ENCODE results near the gene DYDC2.

Gene DYDC2

DNA sequence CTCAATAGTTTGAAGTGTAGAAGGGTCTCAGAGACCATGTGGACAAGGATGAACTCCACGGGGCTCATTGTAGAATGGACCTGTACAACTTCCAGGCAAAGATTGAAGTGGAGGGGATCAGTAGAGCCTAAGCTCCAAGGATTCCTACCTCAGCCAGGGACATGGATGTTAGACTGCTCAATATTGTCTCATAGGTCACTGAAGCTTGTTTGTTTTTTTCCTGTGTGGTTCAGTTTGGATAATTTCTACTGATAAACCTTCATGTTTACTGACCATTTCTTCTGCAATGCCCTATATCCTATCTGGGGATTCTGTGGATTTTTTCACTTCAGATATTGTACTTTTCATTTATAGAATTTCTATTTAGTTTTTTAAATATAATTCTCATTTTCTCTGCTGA is 8.9 kb downstream of the DYDC2 start:
- Histone ChIP-seq H3K79me2 (ENCODE audit: control insufficient read depth, insufficient read depth, low read length, unreplicated experiment) (no peaks in the 10 kb centered on the region), H3K4me1 (ENCODE audit: control insufficient read depth, insufficient read depth, low read length, unreplicated experiment) (no peaks in the 10 kb centered on the region)

DNA sequence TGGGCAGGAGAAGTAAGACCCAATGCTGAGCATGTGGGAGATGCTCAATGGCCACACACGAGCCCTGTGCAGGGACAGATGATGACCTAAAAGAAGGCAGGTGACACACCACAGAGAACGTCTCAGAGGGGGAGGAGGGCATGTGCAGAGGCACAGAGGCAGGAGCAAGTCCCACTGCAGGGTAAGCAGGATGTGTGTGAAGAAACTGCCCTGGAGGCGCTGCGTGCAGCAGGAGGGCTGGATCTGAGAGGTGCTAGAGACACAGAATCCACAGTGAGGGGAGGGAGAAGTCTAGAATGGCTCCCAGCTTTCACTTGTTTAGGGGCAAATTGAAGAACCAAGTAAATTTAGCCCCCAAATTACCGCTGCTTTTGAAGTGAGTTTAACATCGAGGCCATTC is 14.9 kb downstream of the DYDC2 start:
- Histone ChIP-seq H2AFZ (ENCODE audit: low read length, unreplicated experiment) (no peak overlapping the region), H3K36me3 (ENCODE audit: insufficient read depth, low read length) (no peaks in the 10 kb centered on the region), H3K79me2 (ENCODE audit: control insufficient read depth, insufficient read depth, low read length, unreplicated experiment) (no peaks in the 10 kb centered on the region), H3K4me3 (ENCODE audit: low read depth, low read length) (no peak overlapping the region), H3K4me1 (ENCODE audit: control insufficient read depth, insufficient read depth, low read length, unreplicated experiment) (no peaks in the 10 kb centered on the region), H3K27ac (ENCODE audit: low read depth, low read length) (no peak overlapping the region), H3K27me3 (ENCODE audit: insufficient read depth, low read length) (peaks cover 45% of the 10 kb centered on the region)

More for the DNA sequence above, 8.9 kb downstream of the DYDC2 start:
- Histone ChIP-seq H3K4me3 (ENCODE audit: low read depth, low read length) (no peak overlapping the region), H3K27ac (ENCODE audit: low read depth, low read length) (no peak overlapping the region), H3K36me3 (ENCODE audit: insufficient read depth, low read length) (no peaks in the 10 kb centered on the region), H3K27me3 (ENCODE audit: insufficient read depth, low read length) (peaks cover 62% of the 10 kb centered on the region), H2AFZ (ENCODE audit: low read length, unreplicated experiment) (no peak overlapping the region)

- Histone ChIP-seq H3K27me3 (ENCODE audit: insufficient read depth, low read length) (peaks cover 46% of the 10 kb centered on the region), H3K79me2 (ENCODE audit: control insufficient read depth, insufficient read depth, low read length, unreplicated experiment) (no peaks in the 10 kb centered on the region), H3K36me3 (ENCODE audit: insufficient read depth, low read length) (no peaks in the 10 kb centered on the region), H3K4me1 (ENCODE audit: control insufficient read depth, insufficient read depth, low read length, unreplicated experiment) (no peaks in the 10 kb centered on the region), H3K4me3 (ENCODE audit: low read depth, low read length) (no peak overlapping the region), H3K27ac (ENCODE audit: low read depth, low read length) (no peak overlapping the region), H2AFZ (ENCODE audit: low read length, unreplicated experiment) (no peak overlapping the region)
Measured at GRCh38 chr10:80372675-80373074, 16.1 kb downstream of the DYDC2 start.

DNA sequence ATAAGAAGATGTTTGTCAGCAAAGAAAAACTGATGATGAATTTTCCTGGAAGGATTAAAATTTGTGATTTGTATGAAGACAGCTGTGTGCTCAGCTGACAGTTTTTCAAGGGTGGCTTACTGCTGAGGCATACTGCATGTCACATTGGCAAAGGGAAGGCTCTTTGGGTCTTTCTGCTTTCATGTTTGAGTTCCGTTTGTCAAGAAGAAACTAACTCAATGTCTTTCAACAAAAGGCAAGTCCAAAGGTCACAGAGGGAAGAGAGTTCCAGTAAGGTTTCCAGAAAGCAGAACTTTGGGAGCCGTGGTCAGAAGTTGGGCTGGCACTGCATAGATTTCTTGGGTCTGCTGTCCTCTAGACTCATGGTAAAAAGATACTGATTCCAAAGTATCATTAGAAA is 16.9 kb downstream of the DYDC2 start:
- Histone ChIP-seq H3K27ac (ENCODE audit: low read depth, low read length) (no peak overlapping the region), H3K27me3 (ENCODE audit: insufficient read depth, low read length) (peaks cover 42% of the 10 kb centered on the region), H2AFZ (ENCODE audit: low read length, unreplicated experiment) (no peak overlapping the region), H3K4me3 (ENCODE audit: low read depth, low read length) (no peak overlapping the region), H3K4me1 (ENCODE audit: control insufficient read depth, insufficient read depth, low read length, unreplicated experiment) (no peaks in the 10 kb centered on the region), H3K79me2 (ENCODE audit: control insufficient read depth, insufficient read depth, low read length, unreplicated experiment) (no peaks in the 10 kb centered on the region), H3K36me3 (ENCODE audit: insufficient read depth, low read length) (no peaks in the 10 kb centered on the region)

GRCh38 chr10:80379701-80380100 is 23.1 kb downstream of the DYDC2 start:
- Histone ChIP-seq H2AFZ (ENCODE audit: low read length, unreplicated experiment) (no peak overlapping the region), H3K27me3 (ENCODE audit: insufficient read depth, low read length) (peaks cover 42% of the 10 kb centered on the region), H3K36me3 (ENCODE audit: insufficient read depth, low read length) (no peaks in the 10 kb centered on the region), H3K79me2 (ENCODE audit: control insufficient read depth, insufficient read depth, low read length, unreplicated experiment) (no peaks in the 10 kb centered on the region), H3K4me1 (ENCODE audit: control insufficient read depth, insufficient read depth, low read length, unreplicated experiment) (no peaks in the 10 kb centered on the region), H3K4me3 (ENCODE audit: low read depth, low read length) (no peak overlapping the region), H3K27ac (ENCODE audit: low read depth, low read length) (no peak overlapping the region)

GRCh38 chr10:80380185-80380584 is 23.6 kb downstream of the DYDC2 start:
- Histone ChIP-seq H2AFZ (ENCODE audit: low read length, unreplicated experiment) (no peak overlapping the region), H3K79me2 (ENCODE audit: control insufficient read depth, insufficient read depth, low read length, unreplicated experiment) (no peaks in the 10 kb centered on the region), H3K27me3 (ENCODE audit: insufficient read depth, low read length) (peaks cover 42% of the 10 kb centered on the region), H3K4me3 (ENCODE audit: low read depth, low read length) (no peak overlapping the region), H3K4me1 (ENCODE audit: control insufficient read depth, insufficient read depth, low read length, unreplicated experiment) (no peaks in the 10 kb centered on the region), H3K27ac (ENCODE audit: low read depth, low read length) (no peak overlapping the region), H3K36me3 (ENCODE audit: insufficient read depth, low read length) (no peaks in the 10 kb centered on the region)

- peaks cover 37% of the 10 kb centered on the region for H3K27me3 ChIP-seq (ENCODE audit: insufficient read depth, low read length)
- H3K4me3 ChIP-seq (ENCODE audit: low read depth, low read length): no peak overlapping the region
- H3K36me3 ChIP-seq (ENCODE audit: insufficient read depth, low read length): no peaks in the 10 kb centered on the region
- no peak overlapping the region for H3K27ac ChIP-seq (ENCODE audit: low read depth, low read length)
- H2AFZ ChIP-seq (ENCODE audit: low read length, unreplicated experiment): no peak overlapping the region
- H3K4me1 ChIP-seq (ENCODE audit: control insufficient read depth, insufficient read depth, low read length, unreplicated experiment): no peaks in the 10 kb centered on the region
- H3K79me2 ChIP-seq (ENCODE audit: control insufficient read depth, insufficient read depth, low read length, unreplicated experiment): no peaks in the 10 kb centered on the region
Measured at GRCh38 chr10:80382989-80383388, 26.4 kb downstream of the DYDC2 start.

DNA sequence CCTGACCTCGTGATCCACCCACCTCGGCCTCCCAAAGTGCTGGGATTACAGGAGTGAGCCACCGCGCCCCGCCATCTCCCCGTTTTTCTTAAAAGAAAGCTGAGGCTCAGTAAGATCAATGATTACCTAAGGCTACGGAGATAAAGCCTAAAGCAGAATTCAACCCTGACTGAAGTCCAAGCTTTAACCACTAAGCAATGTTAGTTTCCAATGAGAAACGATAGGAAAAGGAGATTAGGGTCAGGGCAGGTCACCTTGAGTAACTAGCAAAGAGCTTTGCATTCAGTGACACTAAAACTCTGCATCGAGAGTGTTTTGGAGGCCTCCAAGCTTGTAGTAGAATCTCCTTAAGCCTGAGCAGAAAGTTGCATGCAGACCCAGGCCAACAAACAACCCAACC is 34.2 kb downstream of the DYDC2 start:
- no peaks in the 10 kb centered on the region for H3K36me3 ChIP-seq (ENCODE audit: insufficient read depth, low read length)
- H3K79me2 ChIP-seq (ENCODE audit: control insufficient read depth, insufficient read depth, low read length, unreplicated experiment): no peaks in the 10 kb centered on the region
- H2AFZ ChIP-seq (ENCODE audit: low read length, unreplicated experiment): no peak overlapping the region
- H3K4me3 ChIP-seq (ENCODE audit: low read depth, low read length): no peak overlapping the region
- H3K27ac ChIP-seq (ENCODE audit: low read depth, low read length): no peak overlapping the region
- no peaks in the 10 kb centered on the region for H3K4me1 ChIP-seq (ENCODE audit: control insufficient read depth, insufficient read depth, low read length, unreplicated experiment)
- peaks cover 27% of the 10 kb centered on the region for H3K27me3 ChIP-seq (ENCODE audit: insufficient read depth, low read length)

DNA sequence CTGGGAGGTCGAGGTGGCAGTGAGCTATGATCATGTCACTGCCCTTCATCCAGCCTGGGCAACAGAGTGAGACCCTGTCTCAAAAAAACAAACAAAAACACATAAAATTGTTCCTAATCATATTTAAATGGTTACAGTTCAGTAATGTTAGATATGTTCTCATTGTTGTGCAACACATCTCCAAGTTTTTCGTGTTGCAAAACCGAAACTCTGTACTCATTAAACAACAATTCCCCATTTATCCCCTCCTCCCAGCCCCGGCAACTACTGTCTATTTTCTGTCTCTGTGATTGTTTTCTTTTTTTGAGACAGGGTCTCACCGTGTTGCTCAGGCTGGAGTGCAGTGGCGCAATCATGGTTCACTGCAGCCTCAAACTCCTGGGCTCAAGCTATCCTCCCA is 35.7 kb downstream of the DYDC2 start:
- Histone ChIP-seq H2AFZ (ENCODE audit: low read length, unreplicated experiment) (no peak overlapping the region), H3K27me3 (ENCODE audit: insufficient read depth, low read length) (peaks cover 34% of the 10 kb centered on the region), H3K27ac (ENCODE audit: low read depth, low read length) (no peak overlapping the region), H3K4me1 (ENCODE audit: control insufficient read depth, insufficient read depth, low read length, unreplicated experiment) (no peaks in the 10 kb centered on the region), H3K79me2 (ENCODE audit: control insufficient read depth, insufficient read depth, low read length, unreplicated experiment) (no peaks in the 10 kb centered on the region), H3K36me3 (ENCODE audit: insufficient read depth, low read length) (no peaks in the 10 kb centered on the region), H3K4me3 (ENCODE audit: low read depth, low read length) (no peak overlapping the region)

GRCh38 chr10:80394358-80394916 is 37.9 kb downstream of the DYDC2 start:
- Histone ChIP-seq H3K79me2 (ENCODE audit: control insufficient read depth, insufficient read depth, low read length, unreplicated experiment) (no peaks in the 10 kb centered on the region), H2AFZ (ENCODE audit: low read length, unreplicated experiment) (no peak overlapping the region), H3K36me3 (ENCODE audit: insufficient read depth, low read length) (no peaks in the 10 kb centered on the region), H3K27me3 (ENCODE audit: insufficient read depth, low read length) (peaks cover 31% of the 10 kb centered on the region), H3K4me3 (ENCODE audit: low read depth, low read length) (no peak overlapping the region), H3K4me1 (ENCODE audit: control insufficient read depth, insufficient read depth, low read length, unreplicated experiment) (no peaks in the 10 kb centered on the region), H3K27ac (ENCODE audit: low read depth, low read length) (no peak overlapping the region)

DNA sequence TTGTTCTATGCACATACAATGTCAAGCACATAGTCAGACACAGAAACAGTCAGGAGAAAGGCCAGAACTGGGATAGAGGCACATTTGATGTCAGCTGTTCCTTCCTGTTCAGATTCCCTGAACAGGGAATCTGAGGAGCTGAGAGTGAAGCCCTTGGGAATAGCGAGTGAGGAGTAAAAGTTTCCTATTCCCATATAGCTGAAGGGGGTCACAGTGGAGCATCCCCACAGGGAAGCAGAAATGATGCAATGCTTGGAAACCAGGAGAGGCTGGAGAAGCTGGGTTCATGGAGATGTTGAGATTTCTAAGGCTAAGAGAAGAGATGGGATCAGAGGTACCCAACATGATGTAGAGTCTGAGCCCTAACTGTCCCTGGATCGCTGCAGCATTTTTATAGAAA is 40.4 kb downstream of the DYDC2 start:
- Histone ChIP-seq H2AFZ (ENCODE audit: low read length, unreplicated experiment) (no peak overlapping the region), H3K79me2 (ENCODE audit: control insufficient read depth, insufficient read depth, low read length, unreplicated experiment) (no peaks in the 10 kb centered on the region)

More for the DNA sequence above, 40.4 kb downstream of the DYDC2 start:
- H3K27me3 ChIP-seq (ENCODE audit: insufficient read depth, low read length): peaks cover 19% of the 10 kb centered on the region
- no peak overlapping the region for H3K4me3 ChIP-seq (ENCODE audit: low read depth, low read length)
- no peaks in the 10 kb centered on the region for H3K36me3 ChIP-seq (ENCODE audit: insufficient read depth, low read length)
- no peaks in the 10 kb centered on the region for H3K4me1 ChIP-seq (ENCODE audit: control insufficient read depth, insufficient read depth, low read length, unreplicated experiment)
- no peak overlapping the region for H3K27ac ChIP-seq (ENCODE audit: low read depth, low read length)
